ENCODE results near the gene CHRDL1.
"Not testable (repeated sequence)": the region's sequence is repeated elsewhere in the genome, so short reads cannot be mapped to it uniquely, and the experiment has no call there.

The CHRDL1 gene, protein sequence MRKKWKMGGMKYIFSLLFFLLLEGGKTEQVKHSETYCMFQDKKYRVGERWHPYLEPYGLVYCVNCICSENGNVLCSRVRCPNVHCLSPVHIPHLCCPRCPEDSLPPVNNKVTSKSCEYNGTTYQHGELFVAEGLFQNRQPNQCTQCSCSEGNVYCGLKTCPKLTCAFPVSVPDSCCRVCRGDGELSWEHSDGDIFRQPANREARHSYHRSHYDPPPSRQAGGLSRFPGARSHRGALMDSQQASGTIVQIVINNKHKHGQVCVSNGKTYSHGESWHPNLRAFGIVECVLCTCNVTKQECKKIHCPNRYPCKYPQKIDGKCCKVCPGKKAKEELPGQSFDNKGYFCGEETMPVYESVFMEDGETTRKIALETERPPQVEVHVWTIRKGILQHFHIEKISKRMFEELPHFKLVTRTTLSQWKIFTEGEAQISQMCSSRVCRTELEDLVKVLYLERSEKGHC

DNA sequence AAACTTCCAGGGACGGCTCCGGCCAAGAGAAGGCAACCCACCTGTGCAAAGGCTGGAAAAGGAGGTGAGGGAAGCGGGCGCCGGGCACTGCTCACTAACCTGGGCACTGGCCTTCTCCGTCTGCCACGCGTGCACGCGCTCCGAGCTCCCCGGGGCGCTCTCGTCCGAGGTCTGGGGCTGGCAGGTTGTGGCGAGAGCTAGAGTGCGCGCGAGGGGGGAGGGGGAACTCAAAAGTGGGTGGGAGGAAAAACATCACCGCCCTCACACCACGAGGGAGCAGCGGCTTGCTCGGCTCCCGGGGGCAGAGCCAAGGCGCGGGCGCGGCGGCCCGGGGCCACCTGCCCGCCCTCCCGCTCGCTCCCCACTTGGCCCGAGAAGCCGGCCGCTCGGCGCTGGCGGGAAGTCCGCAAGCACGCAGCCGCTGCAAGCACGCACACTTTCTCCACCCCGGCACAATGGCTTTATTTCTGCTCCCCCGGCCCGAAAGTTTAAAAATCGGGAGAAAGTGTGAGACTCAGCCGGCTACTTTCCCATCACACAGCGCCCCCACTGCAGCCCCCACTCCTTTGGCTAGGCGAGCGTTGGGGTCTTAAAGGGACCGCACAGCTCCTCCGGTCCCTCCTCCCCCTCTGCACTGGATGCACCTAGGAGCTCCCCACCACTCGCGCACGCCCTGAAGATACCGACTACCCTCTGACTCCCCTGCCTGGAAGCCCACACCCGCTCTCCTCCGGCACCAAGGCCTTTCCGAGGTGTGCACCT, at the start of gene CHRDL1:
CHRDL1 (minus strand) TSS at position 173 of the 762 bp plus-strand sequence. CDS start 3,636 bp downstream, outside the sequence.
- DNase-seq (ENCODE audit: low read depth) = no peak
- H3K4me3 ChIP-seq (ENCODE audit: low read depth, low read length) = peak within 1 kb of the TSS; percentile 36

DNA sequence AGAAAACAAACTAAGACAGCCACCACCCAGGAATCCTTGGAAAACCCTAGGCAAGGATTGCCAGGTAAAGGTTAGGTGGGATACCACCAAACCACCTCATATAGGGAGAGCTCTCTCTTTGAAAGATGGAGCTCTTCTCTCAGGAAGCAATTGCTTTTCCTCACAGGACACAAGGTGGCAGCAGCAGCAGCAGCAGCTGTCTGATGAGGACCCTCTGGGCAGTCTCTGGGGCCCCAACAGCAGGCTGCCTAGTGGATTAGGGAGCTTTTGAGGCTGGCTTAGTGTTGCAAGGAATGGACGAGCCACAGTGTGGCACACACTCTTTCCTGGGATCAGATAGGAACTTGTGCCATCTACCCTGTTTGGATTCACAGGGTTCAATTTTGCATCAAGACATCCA, 41.4 kb upstream of the CHRDL1 start:
- DNase-seq (ENCODE audit: low read depth) = no peak
- H3K4me3 ChIP-seq (ENCODE audit: low read depth, low read length) = no peak overlapping the region

DNA sequence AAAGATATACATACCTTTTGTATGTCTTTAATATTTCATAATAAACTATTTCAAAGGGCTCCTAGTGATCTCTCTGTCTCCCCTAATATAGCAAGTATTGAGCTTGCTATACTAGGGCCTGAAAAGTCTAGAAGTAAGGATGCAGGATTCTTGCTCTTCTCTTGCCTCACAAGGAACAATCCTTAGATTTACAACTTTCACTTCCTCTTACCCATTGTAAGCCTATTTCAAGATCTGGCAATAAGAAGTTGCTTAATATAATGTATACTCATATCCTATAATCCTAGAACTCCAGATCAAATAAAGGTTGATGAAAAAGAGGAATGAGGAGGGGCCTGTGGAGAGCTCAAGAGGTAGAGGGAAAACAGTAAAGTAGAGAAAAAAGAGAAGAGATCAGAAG, 40.8 kb upstream of the CHRDL1 start:
- no peak overlapping the region for H3K4me3 ChIP-seq (ENCODE audit: low read depth, low read length)
- no peak for DNase-seq (ENCODE audit: low read depth)

- no peak for DNase-seq (ENCODE audit: low read depth)
- no peak overlapping the region for H3K4me3 ChIP-seq (ENCODE audit: low read depth, low read length)
These were observed 40.4 kb upstream of the CHRDL1 start for GRCh38 chrX:110836001-110836400.

GRCh38 chrX:110825972-110826371, 30.4 kb upstream of the CHRDL1 start:
- H3K4me3 ChIP-seq (ENCODE audit: low read depth, low read length) = no peak overlapping the region

DNA sequence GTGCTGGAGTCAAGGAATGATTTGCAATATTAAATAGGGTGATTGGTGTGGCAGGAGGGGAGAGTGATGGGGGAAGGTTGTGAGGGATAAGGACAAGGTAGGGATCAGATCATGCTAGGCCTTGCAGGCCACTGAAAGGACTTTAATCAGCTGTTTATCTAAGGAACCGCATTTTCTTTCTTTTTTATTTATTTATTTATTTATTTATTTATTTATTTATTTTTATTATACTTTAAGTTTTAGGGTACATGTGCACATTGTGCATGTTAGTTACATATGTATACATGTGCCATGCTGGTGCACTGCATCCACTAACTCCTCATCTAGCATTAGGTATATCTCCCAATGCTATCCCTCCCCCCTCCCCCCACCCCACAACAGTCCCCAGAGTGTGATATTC, 20.9 kb upstream of the CHRDL1 start:
- H3K4me3 ChIP-seq (ENCODE audit: low read depth, low read length); DNase-seq (ENCODE audit: low read depth): not testable (repeated sequence)

More at GRCh38 chrX:110825972-110826371, 30.4 kb upstream of the CHRDL1 start:
- no peak for DNase-seq (ENCODE audit: low read depth)

DNA sequence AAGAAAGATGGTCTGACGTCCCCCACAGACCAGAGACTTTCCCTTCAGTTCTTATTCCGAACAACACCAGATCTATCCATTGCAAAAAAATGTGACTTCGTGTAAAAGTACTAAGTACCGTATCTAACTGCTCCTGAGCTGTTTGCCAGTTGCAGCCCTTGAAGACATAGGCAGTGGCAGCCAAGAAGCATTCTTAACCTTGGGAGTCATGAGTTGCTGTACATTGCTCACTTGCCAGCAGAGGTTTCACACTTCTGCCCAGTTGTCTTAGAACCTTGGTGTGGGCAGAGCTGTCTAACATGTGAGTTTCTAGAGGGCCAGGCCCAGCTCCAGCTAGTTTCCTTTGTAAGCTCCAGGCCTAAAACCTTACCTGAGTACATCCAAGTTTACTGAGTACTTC, 10.5 kb upstream of the CHRDL1 start:
- peak; percentile 31 for DNase-seq (ENCODE audit: low read depth)

DNA sequence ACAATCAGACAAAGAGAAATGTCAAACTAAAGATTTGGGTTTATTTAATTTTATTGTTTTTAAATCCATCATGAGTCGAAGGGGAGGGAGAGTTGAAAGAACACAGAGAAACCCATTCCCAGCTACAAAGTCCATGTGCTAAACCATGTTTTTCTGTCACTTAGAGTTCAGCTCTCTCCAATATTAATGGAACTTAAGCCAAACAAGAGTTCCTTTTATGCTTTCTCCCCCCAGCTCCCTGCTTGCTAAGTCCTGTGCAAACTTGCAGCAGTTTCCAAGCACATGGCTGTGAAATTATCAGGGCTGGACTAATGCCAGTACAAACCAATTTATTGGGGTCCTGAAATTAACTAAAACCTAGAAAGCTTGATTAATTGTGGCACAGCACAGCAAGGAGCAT, 9.7 kb upstream of the CHRDL1 start:
- H3K4me3 ChIP-seq (ENCODE audit: low read depth, low read length) = no peak overlapping the region
- DNase-seq (ENCODE audit: low read depth) = no peak

More for the DNA sequence above, 10.5 kb upstream of the CHRDL1 start:
- H3K4me3 ChIP-seq (ENCODE audit: low read depth, low read length) = no peak overlapping the region

DNA sequence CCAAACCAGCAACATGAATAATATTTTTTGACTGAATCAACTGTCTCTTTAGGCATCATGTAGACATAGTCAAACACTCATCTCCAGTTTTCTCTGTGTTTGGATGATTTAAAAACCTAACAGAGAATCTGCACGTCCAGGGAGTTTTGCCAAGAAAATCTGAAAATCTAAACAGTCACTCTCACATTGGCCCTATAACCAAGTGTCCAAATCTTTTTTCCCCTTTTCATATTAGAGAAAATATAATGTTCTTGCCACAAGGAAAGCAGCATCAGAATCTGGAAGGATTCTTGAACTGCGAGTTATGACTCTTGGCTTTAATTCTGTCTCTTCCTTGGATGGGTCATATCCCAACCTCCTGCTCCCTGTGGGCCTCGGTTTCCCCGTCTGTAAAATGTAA, 8.8 kb upstream of the CHRDL1 start:
- H3K4me3 ChIP-seq (ENCODE audit: low read depth, low read length) = no peak overlapping the region

DNA sequence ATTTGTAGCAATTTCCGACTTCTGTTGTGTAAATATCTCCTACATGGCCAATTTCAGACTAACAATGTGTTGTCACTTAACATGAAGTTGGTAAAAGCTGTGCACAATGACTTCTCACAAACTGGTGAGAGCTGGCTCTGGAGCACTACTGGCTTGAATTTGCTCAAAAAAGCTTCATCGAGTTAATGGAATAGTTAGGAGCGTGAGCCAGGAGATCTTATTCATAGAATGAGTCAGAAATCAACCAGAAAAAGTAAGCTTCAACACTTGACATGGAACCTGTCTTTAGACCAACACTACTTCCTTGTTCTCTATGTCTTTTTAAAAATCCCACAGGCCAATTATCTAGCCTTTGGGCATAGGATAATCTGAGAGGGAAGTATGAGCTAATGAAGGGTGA, 7.9 kb upstream of the CHRDL1 start:
- H3K4me3 ChIP-seq (ENCODE audit: low read depth, low read length) = no peak overlapping the region
- no peak for DNase-seq (ENCODE audit: low read depth)

More for the DNA sequence above, 8.8 kb upstream of the CHRDL1 start:
- no peak for DNase-seq (ENCODE audit: low read depth)

DNA sequence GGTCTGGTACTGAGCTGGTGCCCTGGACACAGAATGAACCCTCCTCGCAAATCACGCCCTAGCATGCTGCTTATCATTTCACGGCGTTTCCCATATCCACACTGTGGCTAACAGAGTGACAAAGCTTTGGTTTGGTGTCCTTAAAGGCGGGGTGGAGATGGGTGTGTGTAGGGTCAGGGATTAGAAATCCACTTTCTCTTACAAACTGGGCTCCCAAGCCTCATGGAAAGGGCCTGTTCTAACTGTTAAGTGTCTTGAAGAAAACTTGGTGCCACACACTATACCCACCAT, 735 bp upstream of the CHRDL1 start:
- no peak for DNase-seq (ENCODE audit: low read depth)
- peak overlapping the region; percentile 36 for H3K4me3 ChIP-seq (ENCODE audit: low read depth, low read length)

- H3K4me3 ChIP-seq (ENCODE audit: low read depth, low read length) = no peak overlapping the region
- DNase-seq (ENCODE audit: low read depth) = no peak
These were observed 1.0 kb downstream of the CHRDL1 start for GRCh38 chrX:110794601-110795000.

- DNase-seq (ENCODE audit: low read depth) = no peak
- no peak overlapping the region for H3K4me3 ChIP-seq (ENCODE audit: low read depth, low read length)
These were observed 4.5 kb downstream of the CHRDL1 start for GRCh38 chrX:110791071-110791470.

- peak; percentile 16 for DNase-seq (ENCODE audit: low read depth)
- no peak overlapping the region for H3K4me3 ChIP-seq (ENCODE audit: low read depth, low read length)
These were observed 9.1 kb downstream of the CHRDL1 start for GRCh38 chrX:110786486-110786885.

DNA sequence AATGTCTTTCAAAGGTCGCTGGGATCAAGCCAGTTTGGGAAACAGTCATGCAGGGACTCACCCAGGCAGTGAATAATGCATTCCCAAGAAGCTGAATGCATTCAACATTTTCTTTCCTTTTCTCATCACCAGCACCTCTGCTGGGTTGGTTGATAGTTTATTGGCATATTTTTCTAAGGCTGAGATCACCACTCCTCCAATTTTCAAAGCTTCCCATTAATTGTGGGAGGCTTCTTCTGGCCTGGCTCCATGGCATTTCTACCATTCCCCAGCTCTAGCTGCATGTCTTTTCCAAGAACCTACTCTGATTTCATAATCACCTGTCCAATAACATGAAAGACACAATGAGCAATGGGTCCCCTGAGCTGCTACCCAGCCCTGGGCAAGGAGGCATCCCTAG, 35.8 kb downstream of the CHRDL1 start:
- H3K4me3 ChIP-seq (ENCODE audit: low read depth, low read length) = no peak overlapping the region
- DNase-seq (ENCODE audit: low read depth) = peak; percentile 62

DNA sequence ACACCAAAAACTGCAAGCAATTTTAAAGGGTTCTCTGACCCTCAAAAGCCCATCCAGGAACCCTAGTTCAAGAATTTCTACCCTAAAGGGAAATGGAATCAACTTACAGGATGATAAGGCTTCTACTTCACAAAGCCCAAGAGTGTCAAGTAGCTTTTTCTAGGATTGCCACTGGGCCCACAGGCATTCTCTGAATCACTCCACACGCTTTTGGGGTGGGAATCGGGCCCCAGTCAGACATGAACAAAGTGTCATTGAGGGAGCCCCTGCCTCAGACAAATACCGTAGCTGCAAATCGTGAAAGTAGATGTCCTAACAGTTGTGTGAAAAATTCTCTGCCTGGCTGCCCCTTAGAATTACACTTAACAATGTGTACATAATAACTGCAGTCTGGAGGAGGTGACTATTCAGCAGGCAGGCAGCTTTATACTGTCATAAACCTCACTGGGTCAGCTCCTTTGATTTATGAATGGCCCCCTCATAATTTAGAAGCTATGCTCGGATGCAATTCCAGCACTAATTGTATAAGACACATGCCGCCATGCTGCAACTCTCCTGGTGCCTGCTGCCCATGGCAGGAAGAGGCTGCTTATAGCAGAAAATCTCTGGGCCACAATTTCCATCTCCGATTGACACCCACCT, 36.7 kb downstream of the CHRDL1 start:
- DNase-seq (ENCODE audit: low read depth) = no peak
- H3K4me3 ChIP-seq (ENCODE audit: low read depth, low read length) = no peak overlapping the region

DNA sequence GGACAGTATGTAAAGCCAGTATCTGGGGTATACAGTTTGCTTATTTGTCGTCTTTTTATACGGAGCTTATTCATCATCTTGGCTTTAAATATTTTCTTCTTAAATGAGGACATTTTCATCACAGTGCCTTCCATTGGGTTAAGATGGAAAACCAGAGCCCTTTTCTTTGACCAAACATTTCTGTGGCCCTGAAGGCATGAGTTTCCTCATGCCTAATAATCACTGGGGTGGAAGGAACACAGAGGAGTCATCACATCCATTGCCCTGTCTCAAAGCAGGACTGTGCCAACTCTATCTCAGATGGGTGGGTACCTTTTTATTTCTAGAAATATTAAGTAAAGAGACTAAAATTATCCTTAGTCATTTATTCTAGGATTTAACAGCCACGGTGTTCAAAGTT, 40.0 kb downstream of the CHRDL1 start:
- H3K4me3 ChIP-seq (ENCODE audit: low read depth, low read length) = no peak overlapping the region
- DNase-seq (ENCODE audit: low read depth) = no peak

DNA sequence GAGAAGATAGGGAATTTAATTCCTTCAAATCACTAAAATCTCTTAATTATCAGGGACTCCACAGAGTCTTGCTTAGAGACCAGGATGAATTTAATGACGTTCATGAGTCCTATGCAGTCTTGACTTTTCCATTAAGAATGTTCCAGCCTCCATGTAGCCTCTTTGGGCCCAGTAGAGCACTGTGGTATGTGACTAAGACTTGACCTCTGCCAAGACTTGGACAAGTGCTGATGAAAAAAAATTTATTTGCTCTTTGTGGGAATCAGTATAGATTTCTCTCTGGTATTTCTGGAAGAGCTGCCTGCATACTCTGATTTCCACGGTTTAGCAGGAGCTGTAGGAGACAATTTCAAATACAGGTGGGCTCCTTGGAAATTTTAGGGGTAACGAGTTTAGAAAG, 40.6 kb downstream of the CHRDL1 start:
- no peak for DNase-seq (ENCODE audit: low read depth)
- no peak overlapping the region for H3K4me3 ChIP-seq (ENCODE audit: low read depth, low read length)

GRCh38 chrX:110750526-110751189, 45.0 kb downstream of the CHRDL1 start:
- no peak for DNase-seq (ENCODE audit: low read depth)
- no peak overlapping the region for H3K4me3 ChIP-seq (ENCODE audit: low read depth, low read length)

All from skeletal muscle cell (primary cell).